ENCODE data around the gene STK32B. TPM values are rescaled to one million over a fixed set of nuclear protein-coding genes. Genes with fewer than 3 reads are reported as not detected.

Gene STK32B
- total and polyA plus RNA-seq, 2 of the 8 experiments (the other 6 are each of a cell fraction or from before 2014, with no cell fraction given) = 2.3 to 2.5 TPM

DNA sequence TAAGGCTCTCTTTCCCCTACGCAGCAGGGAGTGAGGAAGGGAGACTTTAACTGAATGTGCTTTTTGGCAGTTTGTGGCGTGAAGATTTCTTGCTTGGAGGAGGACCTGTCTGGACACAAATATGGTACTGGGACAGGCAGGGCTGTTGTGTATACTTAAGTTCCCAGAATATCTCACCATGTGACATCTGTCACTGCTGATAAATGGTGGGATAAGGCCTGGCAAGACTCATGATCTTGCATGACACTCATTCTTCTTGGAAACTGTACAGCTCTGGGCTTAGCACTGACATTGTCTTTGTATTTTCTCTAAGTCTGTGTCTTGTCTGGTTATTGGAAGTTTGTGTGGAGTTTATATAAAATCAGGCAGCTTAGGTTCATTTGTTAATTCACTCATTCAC lies 93.1 kb downstream of the STK32B start:
- Histone ChIP-seq H3K4me2 (ENCODE audit: insufficient read depth in 1 of 2, low read depth in 2 of 2, low read length in 2 of 2) (no peak overlapping the region), H3K14ac (ENCODE audit: insufficient read length) (no peak overlapping the region), H3K4me1 (replicated peaks in 1 of 4; ENCODE audit: control insufficient read depth in 3 of 4, insufficient read depth in 4 of 4, low read length in 3 of 4) (no peaks in the 10 kb centered on the region), H3K4me3 (ENCODE audit: extremely low read depth in 1 of 4, insufficient read depth in 2 of 4, low read depth in 3 of 4, low read length in 4 of 4) (no peak overlapping the region), H3K9ac (replicated peaks in 1 of 4; ENCODE audit: extremely low read depth in 1 of 4, low read depth in 3 of 4, low read length in 3 of 4) (no peak overlapping the region), H3K36me3 (ENCODE audit: control insufficient read depth in 2 of 4, insufficient read depth in 4 of 4, low read length in 3 of 4) (no peaks in the 10 kb centered on the region), H3K4ac (replicated peaks; ENCODE audit: insufficient read length, low read depth, low read length) (no peak overlapping the region), H2BK5ac (ENCODE audit: low read depth, low read length) (no peak overlapping the region), H3K23ac (ENCODE audit: insufficient read length) (no peak overlapping the region), H4K5ac (ENCODE audit: insufficient read length, low read depth, low read length) (no peak overlapping the region), H2BK15ac (ENCODE audit: low read length) (no peak overlapping the region), H4K20me1 (replicated peaks in 1 of 2; ENCODE audit: control insufficient read depth in 1 of 2, insufficient read depth in 2 of 2, low read length in 2 of 2) (no peaks in the 10 kb centered on the region), H3K23me2 (ENCODE audit: low read depth, low read length) (no peaks in the 10 kb centered on the region), H3K27me3 (replicated peaks in 1 of 4; ENCODE audit: control insufficient read depth in 3 of 4, extremely low read depth in 1 of 4, insufficient read depth in 3 of 4, low read length in 3 of 4) (no peaks in the 10 kb centered on the region), H4K8ac (ENCODE audit: extremely low read depth, insufficient read depth, low read length) (no peak overlapping the region), H2AK5ac (ENCODE audit: low read depth, low read length) (no peak overlapping the region), H3K27ac (ENCODE audit: low read depth, low read length) (no peak overlapping the region), H3K79me2 (ENCODE audit: control insufficient read depth in 1 of 2, insufficient read depth in 2 of 2, low read length in 2 of 2) (no peaks in the 10 kb centered on the region), H2AFZ (ENCODE audit: low read length) (no peak overlapping the region), H2BK120ac (replicated peaks; ENCODE audit: low read depth, low read length) (no peak overlapping the region), H3K79me1 (ENCODE audit: low read depth, low read length) (no peaks in the 10 kb centered on the region), H3K9me3 (ENCODE audit: insufficient read depth in 2 of 2, low read depth in 1 of 2, low read length in 1 of 2) (no peaks in the 10 kb centered on the region), H4K91ac (replicated peaks; ENCODE audit: insufficient read length, low read length) (no peak overlapping the region), H2BK12ac (ENCODE audit: low read depth, low read length) (no peak overlapping the region), H2BK20ac (ENCODE audit: low read length) (no peak overlapping the region), H3K18ac (ENCODE audit: extremely low read depth, low read length) (no peak overlapping the region), H3K56ac (replicated peaks; ENCODE audit: insufficient read length, low read depth, low read length) (no peak overlapping the region)
- FAIRE-seq = no peak
- POLR2A ChIA-PET (ENCODE audit: partially characterized antibody) = no interaction called here
- 50% methylated on average over 2 of the region's 2 CpGs; no CpG with 5 or more reads in 1 of the 2 experiments for WGBS, 2 experiments (ENCODE audit: extremely low coverage in 1 of 2, insufficient coverage in 1 of 2, insufficient read length in 1 of 2, insufficient replicate concordance in 2 of 2, low coverage in 1 of 2, low lambda C conversion rate in 2 of 2, missing lambda C conversion rate in 1 of 2)
- CTCF ChIA-PET (ENCODE audit: partially characterized antibody) = interaction anchor here (0.6 to 0.7 kb wide), 3 partner anchors 22 to 143 kb away, joined by 3 read pairs; partner anchors contain the start of gene STK32B
- DNase-seq (ENCODE audit: low read depth in 1 of 2, low spot score in 2 of 2) = no peak
- TF ChIP-seq MAX (IDR thresholded peaks at IDR 0.05) = no peak
- TF ChIP-seq, protein P1, sequence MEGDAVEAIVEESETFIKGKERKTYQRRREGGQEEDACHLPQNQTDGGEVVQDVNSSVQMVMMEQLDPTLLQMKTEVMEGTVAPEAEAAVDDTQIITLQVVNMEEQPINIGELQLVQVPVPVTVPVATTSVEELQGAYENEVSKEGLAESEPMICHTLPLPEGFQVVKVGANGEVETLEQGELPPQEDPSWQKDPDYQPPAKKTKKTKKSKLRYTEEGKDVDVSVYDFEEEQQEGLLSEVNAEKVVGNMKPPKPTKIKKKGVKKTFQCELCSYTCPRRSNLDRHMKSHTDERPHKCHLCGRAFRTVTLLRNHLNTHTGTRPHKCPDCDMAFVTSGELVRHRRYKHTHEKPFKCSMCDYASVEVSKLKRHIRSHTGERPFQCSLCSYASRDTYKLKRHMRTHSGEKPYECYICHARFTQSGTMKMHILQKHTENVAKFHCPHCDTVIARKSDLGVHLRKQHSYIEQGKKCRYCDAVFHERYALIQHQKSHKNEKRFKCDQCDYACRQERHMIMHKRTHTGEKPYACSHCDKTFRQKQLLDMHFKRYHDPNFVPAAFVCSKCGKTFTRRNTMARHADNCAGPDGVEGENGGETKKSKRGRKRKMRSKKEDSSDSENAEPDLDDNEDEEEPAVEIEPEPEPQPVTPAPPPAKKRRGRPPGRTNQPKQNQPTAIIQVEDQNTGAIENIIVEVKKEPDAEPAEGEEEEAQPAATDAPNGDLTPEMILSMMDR (IDR thresholded peaks at IDR 0.05; ENCODE audit: control extremely low read depth in 1 of 3, insufficient read depth in 1 of 3, low read depth in 1 of 3, low read length in 3 of 3) = no peak
- no peak for TF ChIP-seq BACH1 (IDR thresholded peaks at IDR 0.05; ENCODE audit: low read length)
- TF ChIP-seq MAFK (IDR thresholded peaks at IDR 0.05; ENCODE audit: low read depth, low read length) = no peak
- TF ChIP-seq KDM5A (IDR thresholded peaks at IDR 0.05; ENCODE audit: low read length) = no peak
- no peak for TF ChIP-seq CBX8 (IDR thresholded peaks at IDR 0.05; ENCODE audit: borderline replicate concordance, low read depth, low read length)
- no peak for TF ChIP-seq NANOG (IDR thresholded peaks at IDR 0.05; ENCODE audit: insufficient read depth, low read depth, low read length, poor library complexity, severe bottlenecking)
- TF ChIP-seq SRF (IDR thresholded peaks at IDR 0.05; ENCODE audit: low read depth, low read length) = no peak
- no peak for TF ChIP-seq ZNF274 (IDR thresholded peaks at IDR 0.05; ENCODE audit: borderline replicate concordance, extremely low read depth, low read length)
- no peak for TF ChIP-seq SUZ12 (IDR thresholded peaks at IDR 0.05; ENCODE audit: low read length)
- no peak for TF ChIP-seq RFX5 (IDR thresholded peaks at IDR 0.05; ENCODE audit: borderline replicate concordance, low read depth, low read length)
- no peak for TF ChIP-seq TCF12 (IDR thresholded peaks at IDR 0.05; ENCODE audit: low read depth, low read length)

Measured in H1 (cell line).